GM21360 (cell line): ENCODE data around the gene RAB24.
A peak's percentile ranks its signal among the peaks of the same experiment; 100 is the strongest.
"Not testable (repeated sequence)": the region's sequence is repeated elsewhere in the genome, so short reads cannot be mapped to it uniquely, and the experiment has no call there.

Experiments
- ATAC-seq: cut with Tn5 transposase; IDR thresholded peaks from one replicate; pipeline ENCODE4 v1.9.1; 2021; ENCODE audit warnings: mild to moderate bottlenecking, moderate library complexity; ENCODE audit not compliant: unreplicated experiment

RAB24 gene

GRCh38 chr5:177303121-177303924, at the start of gene RAB24, which contains the start of gene PRELID1:
Gene RAB24 (minus strand): TSS chr5:177303719. CDS start chr5:177303288, 431 bp downstream.
Gene PRELID1 (plus strand): TSS chr5:177303799. CDS start chr5:177303986, 187 bp downstream.
- peak; percentile 65 for ATAC-seq

- ATAC-seq = no peak
Observed at GRCh38 chr5:177353093-177353492, 49.6 kb upstream of the RAB24 start.

- peak; percentile 89 for ATAC-seq
Observed at GRCh38 chr5:177351392-177352329, 48.1 kb upstream of the RAB24 start, which contains the start of gene LMAN2. Gene LMAN2 (minus strand): TSS chr5:177351668. CDS start chr5:177351647, 21 bp downstream.

GRCh38 chr5:177350776-177351391, 47.4 kb upstream of the RAB24 start:
- peak; percentile 13 for ATAC-seq

GRCh38 chr5:177349762-177350161, 46.2 kb upstream of the RAB24 start:
- ATAC-seq = no peak

- no peak for ATAC-seq
Observed at GRCh38 chr5:177349362-177349647, 45.8 kb upstream of the RAB24 start.

- no peak for ATAC-seq
Observed at GRCh38 chr5:177347699-177348098, 44.2 kb upstream of the RAB24 start.

GRCh38 chr5:177346820-177347219, 43.3 kb upstream of the RAB24 start:
- ATAC-seq = no peak

- ATAC-seq = no peak
Observed at GRCh38 chr5:177344891-177345290, 41.4 kb upstream of the RAB24 start.

GRCh38 chr5:177343777-177344176, 40.3 kb upstream of the RAB24 start:
- ATAC-seq = no peak

- not testable (repeated sequence) for ATAC-seq
Observed at GRCh38 chr5:177343000-177343399, 39.5 kb upstream of the RAB24 start.

GRCh38 chr5:177339107-177339638, 35.7 kb upstream of the RAB24 start:
- no peak for ATAC-seq

GRCh38 chr5:177338251-177339106, 35.0 kb upstream of the RAB24 start:
- no peak for ATAC-seq

- ATAC-seq = no peak
Observed at GRCh38 chr5:177336603-177337494, 33.3 kb upstream of the RAB24 start.

GRCh38 chr5:177336112-177336511, 32.6 kb upstream of the RAB24 start:
- ATAC-seq = no peak

GRCh38 chr5:177335701-177336065, 32.2 kb upstream of the RAB24 start:
- ATAC-seq = no peak

- ATAC-seq = no peak
Observed at GRCh38 chr5:177334781-177335700, 31.5 kb upstream of the RAB24 start.

- ATAC-seq = no peak
Observed at GRCh38 chr5:177334155-177334551, 30.6 kb upstream of the RAB24 start.
